RWPE2 (cell line): ENCODE measurements around the gene HERC3.

Source experiments
- ATAC-seq: fragments of 200-7000 bp; cut with Tn5 transposase; 3 replicates; pipeline ENCODE4 v1.9.1; 2021; ENCODE audit warnings: low read depth
- DNase-seq: peaks from one replicate; pipeline ENCODE4 v3.0.0-alpha.2; 2020; ENCODE audit warnings: low spot score
- H3K27ac ChIP-seq: fragments of 450-650 bp; 2 replicates; pipeline ENCODE4 v1.5.1; 2017; ENCODE audit warnings: mild to moderate bottlenecking; ENCODE audit not compliant: poor library complexity, severe bottlenecking
- H3K27me3 ChIP-seq: fragments of 250-450 bp; sonication (Bioruptor Pico); 2 replicates; pipeline ENCODE4 v1.5.1; 2021; ENCODE audit warnings: mild to moderate bottlenecking, moderate library complexity; ENCODE audit not compliant: insufficient read depth, poor library complexity, severe bottlenecking
- H3K36me3 ChIP-seq: fragments of 250-450 bp; sonication (Bioruptor Pico); 2 replicates; pipeline ENCODE4 v1.5.1; 2020; ENCODE audit warnings: low read depth, mild to moderate bottlenecking, moderate library complexity
- H3K4me1 ChIP-seq: fragments of 250-450 bp; sonication (Bioruptor Pico); 2 replicates; pipeline ENCODE4 v1.5.1; 2021; ENCODE audit warnings: mild to moderate bottlenecking, moderate library complexity; ENCODE audit not compliant: insufficient read depth, poor library complexity, severe bottlenecking
- H3K4me3 ChIP-seq: fragments of 250-450 bp; sonication (Bioruptor Pico); 2 replicates; pipeline ENCODE4 v1.5.1; 2021; ENCODE audit warnings: mild to moderate bottlenecking, moderate library complexity; ENCODE audit not compliant: severe bottlenecking
- H3K9me3 ChIP-seq: fragments of 250-450 bp; sonication (Bioruptor Pico); 2 replicates; pipeline ENCODE4 v1.5.1; 2021; ENCODE audit warnings: mild to moderate bottlenecking, moderate library complexity; ENCODE audit not compliant: severe bottlenecking
- TF ChIP-seq, protein P1 (sequence below): fragments of 450-650 bp; IDR thresholded peaks from one replicate; pipeline ENCODE4 v1.5.1; 2017; ENCODE audit warnings: mild to moderate bottlenecking, moderate library complexity; ENCODE audit not compliant: poor library complexity, severe bottlenecking

The HERC3 gene

DNA sequence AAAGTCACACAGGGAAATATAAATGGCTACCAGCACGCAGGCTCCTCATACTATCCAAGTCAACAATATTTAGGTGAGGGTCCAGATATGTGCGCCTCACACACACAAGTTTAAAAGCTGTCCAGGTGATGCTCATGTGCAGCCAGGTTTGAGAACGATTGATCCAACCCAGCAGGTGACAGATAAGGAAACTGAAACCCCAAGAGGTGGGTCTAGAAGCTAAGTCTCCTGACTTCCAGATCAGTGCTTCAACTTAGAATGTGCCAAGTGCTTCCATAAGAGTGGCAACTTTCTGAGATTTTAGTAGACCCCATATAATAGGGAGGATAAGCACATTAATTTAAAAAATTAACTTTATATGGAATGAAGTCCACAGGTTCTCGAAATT is 159.8 kb downstream of the HERC3 start:
- DNase-seq (no peak), ATAC-seq (no peak)
- H3K4me1 ChIP-seq: peaks cover 14% of the 10 kb centered on the region
- no peaks in the 10 kb centered on the region for H3K9me3 ChIP-seq
- H3K4me3 ChIP-seq: no peak overlapping the region
- TF ChIP-seq, protein P1, sequence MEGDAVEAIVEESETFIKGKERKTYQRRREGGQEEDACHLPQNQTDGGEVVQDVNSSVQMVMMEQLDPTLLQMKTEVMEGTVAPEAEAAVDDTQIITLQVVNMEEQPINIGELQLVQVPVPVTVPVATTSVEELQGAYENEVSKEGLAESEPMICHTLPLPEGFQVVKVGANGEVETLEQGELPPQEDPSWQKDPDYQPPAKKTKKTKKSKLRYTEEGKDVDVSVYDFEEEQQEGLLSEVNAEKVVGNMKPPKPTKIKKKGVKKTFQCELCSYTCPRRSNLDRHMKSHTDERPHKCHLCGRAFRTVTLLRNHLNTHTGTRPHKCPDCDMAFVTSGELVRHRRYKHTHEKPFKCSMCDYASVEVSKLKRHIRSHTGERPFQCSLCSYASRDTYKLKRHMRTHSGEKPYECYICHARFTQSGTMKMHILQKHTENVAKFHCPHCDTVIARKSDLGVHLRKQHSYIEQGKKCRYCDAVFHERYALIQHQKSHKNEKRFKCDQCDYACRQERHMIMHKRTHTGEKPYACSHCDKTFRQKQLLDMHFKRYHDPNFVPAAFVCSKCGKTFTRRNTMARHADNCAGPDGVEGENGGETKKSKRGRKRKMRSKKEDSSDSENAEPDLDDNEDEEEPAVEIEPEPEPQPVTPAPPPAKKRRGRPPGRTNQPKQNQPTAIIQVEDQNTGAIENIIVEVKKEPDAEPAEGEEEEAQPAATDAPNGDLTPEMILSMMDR: no peak
- no peaks in the 10 kb centered on the region for H3K36me3 ChIP-seq
- H3K27ac ChIP-seq: peak overlapping the region; percentile 37
- no peaks in the 10 kb centered on the region for H3K27me3 ChIP-seq

DNA sequence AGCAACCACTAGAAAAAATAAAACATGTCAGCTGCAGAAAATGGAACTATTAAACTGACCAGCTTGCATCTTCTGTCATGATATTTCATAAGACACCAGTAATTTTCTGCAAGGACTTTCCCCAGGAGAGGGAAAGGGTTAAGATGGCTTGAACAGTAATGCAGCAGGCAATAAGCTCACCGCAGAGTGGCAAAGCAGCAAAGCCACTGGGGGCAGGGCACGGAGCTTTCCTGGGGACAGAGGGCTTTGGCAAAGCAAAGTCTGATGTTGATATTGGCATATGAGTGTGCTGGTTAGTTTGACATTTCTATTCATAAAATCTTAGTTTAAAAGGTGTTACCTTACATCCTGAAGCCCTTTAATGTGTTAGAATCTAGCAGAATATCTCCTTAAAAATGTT is 160.5 kb downstream of the HERC3 start:
- Histone ChIP-seq H3K27me3 (no peaks in the 10 kb centered on the region), H3K36me3 (no peaks in the 10 kb centered on the region), H3K27ac (no peak overlapping the region), H3K9me3 (no peaks in the 10 kb centered on the region), H3K4me1 (peaks cover 14% of the 10 kb centered on the region), H3K4me3 (no peak overlapping the region)
- no peak for DNase-seq
- TF ChIP-seq, protein P1: no peak
- ATAC-seq: no peak

DNA sequence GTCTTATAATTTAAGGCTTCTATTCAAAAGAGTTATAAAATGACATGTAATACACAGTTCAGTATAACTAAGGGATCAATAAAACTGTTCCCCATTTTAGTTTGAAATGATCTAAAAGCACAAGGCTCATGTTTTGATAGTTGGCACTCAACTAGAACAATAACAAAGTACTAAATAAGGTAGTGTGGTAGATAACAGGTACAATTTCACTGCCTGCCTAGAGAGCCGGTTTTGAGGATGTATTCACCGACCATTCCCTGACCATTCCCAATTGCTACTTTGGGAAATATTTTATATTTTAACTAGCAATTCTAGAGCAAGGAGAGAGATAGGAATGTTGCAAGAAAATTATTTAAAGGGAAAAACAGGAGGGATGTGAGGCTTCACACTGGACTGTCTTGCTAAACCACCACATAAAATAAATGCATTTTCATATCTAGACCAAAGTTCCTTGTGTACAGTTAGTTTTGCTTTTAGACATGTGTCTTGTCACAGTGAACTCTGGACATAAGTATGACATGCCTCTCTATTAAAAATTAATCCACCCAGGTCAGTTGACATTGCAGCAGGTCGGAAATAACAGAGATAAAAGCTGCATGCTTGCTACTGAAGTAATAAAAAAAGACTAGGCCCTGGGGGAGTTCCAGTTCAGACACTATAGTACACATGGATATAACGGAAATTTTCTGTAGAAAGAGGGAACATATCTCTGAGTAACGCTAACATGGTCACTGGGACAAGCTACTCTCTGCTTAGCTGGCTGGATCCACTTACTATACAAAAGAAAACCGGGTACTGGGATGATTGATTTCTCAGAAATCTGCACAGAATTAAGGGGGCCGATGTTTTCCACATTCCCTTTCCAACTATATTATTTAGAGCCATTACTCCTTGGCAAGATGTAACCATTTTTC is 161.6 kb downstream of the HERC3 start:
- ATAC-seq: no peak
- H3K36me3 ChIP-seq: no peaks in the 10 kb centered on the region
- TF ChIP-seq, protein P1: no peak
- no peaks in the 10 kb centered on the region for H3K27me3 ChIP-seq
- no peak for DNase-seq
- no peak overlapping the region for H3K27ac ChIP-seq
- peaks cover 14% of the 10 kb centered on the region for H3K4me1 ChIP-seq
- no peak overlapping the region for H3K4me3 ChIP-seq
- no peaks in the 10 kb centered on the region for H3K9me3 ChIP-seq

DNA sequence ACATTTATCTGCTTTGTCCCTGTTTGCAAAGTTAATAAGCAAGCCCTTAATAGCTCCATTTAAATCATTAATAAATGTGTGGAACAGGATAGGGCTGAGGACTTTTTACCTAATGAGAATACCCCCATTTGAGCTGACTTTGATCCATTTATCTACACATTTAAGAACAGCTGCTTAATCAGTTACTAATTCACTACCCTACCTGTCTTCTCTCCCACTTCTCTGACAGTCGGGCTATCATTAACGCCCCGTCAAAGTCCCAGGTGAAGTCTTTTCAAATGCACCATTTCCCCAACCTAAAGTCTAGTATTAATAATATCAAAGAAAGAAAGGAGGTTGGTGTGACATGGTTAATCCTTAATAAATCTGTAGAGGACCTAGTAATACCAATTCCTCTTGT is 162.5 kb downstream of the HERC3 start:
- Histone ChIP-seq H3K27ac (no peak overlapping the region), H3K27me3 (no peaks in the 10 kb centered on the region), H3K9me3 (no peaks in the 10 kb centered on the region), H3K4me1 (peaks cover 14% of the 10 kb centered on the region), H3K4me3 (no peak overlapping the region), H3K36me3 (no peaks in the 10 kb centered on the region)
- TF ChIP-seq, protein P1: no peak
- ATAC-seq (no peak), DNase-seq (no peak)

DNA sequence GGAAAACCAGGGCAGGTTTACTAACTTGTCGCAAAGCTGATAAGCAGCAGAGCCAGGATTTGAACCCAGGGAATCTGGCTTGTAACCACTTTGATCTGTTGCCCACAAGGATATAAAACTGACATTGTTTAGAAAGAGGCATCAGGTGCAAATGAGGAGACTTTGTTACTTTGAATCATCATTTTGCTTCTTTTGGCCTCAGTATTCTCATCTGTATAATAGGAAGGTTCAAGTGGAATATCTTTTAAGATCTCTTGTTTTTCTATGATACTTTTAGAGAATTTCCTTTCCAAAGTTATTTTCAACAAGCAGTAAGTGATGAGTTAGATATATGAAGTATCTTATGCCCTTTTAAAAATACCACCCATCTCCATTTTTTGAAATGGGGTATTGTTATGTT is 163.2 kb downstream of the HERC3 start:
- Histone ChIP-seq H3K4me1 (peaks cover 14% of the 10 kb centered on the region), H3K27me3 (no peaks in the 10 kb centered on the region), H3K4me3 (no peak overlapping the region), H3K36me3 (no peaks in the 10 kb centered on the region), H3K9me3 (no peaks in the 10 kb centered on the region), H3K27ac (no peak overlapping the region)
- no peak for DNase-seq
- ATAC-seq: no peak
- TF ChIP-seq, protein P1: no peak
